Keratinocyte (primary cell): Measurements from ENCODE around the gene CABP2. TPM values are rescaled to one million over a fixed set of nuclear protein-coding genes. Genes with fewer than 3 reads are reported as not detected.
"Not testable (repeated sequence)": the region's sequence is repeated elsewhere in the genome, so short reads cannot be mapped to it uniquely, and the experiment has no call there.

Source experiments
- DNase-seq: peaks from one replicate; pipeline ENCODE4 v3.0.0-alpha.2; 2011; ENCODE audit warnings: low read depth, missing footprints, low spot score
- FAIRE-seq: peaks from 2 replicates; lab custom pipeline; 2011; peaks lifted over from hg19 to GRCh38; lab: Jason Lieb, UNC
- H2AFZ ChIP-seq: 2 replicates; pipeline ENCODE4 v1.6.0; 2012; ENCODE audit warnings: low read length, control low read depth, inconsistent platforms; ENCODE audit not compliant: control insufficient read depth
- H3K27ac ChIP-seq: 2 replicates; pipeline ENCODE4 v1.5.1; 2011; ENCODE audit warnings: low read length; ENCODE audit not compliant: control insufficient read depth, insufficient read depth
- H3K27me3 ChIP-seq: 3 replicates; pipeline ENCODE4 v1.6.0; 2011; ENCODE audit warnings: low read length; ENCODE audit not compliant: control insufficient read depth, insufficient read depth; ENCODE audit errors: extremely low read depth
- H3K36me3 ChIP-seq, 2 experiments: 2 replicates in 1 of 2; 3 replicates in 1 of 2; pipeline ENCODE4 v1.5.1; 2011; ENCODE audit warnings: low read length in 2 of 2, mild to moderate bottlenecking in 1 of 2; ENCODE audit not compliant: control insufficient read depth in 2 of 2, insufficient read depth in 2 of 2; ENCODE audit errors: extremely low read depth in 1 of 2
- H3K4me1 ChIP-seq: 3 replicates; pipeline ENCODE4 v1.5.1; 2011; ENCODE audit warnings: low read length; ENCODE audit not compliant: control insufficient read depth, insufficient read depth; ENCODE audit errors: extremely low read depth
- H3K4me2 ChIP-seq: 3 replicates; pipeline ENCODE4 v1.6.0; 2011; ENCODE audit warnings: low read depth, low read length; ENCODE audit not compliant: control insufficient read depth, insufficient read depth; ENCODE audit errors: extremely low read depth
- H3K4me3 ChIP-seq, 3 experiments: fragments of 200-600 bp in 1 of 3; sonication (generic) in 1 of 3; 2 replicates in 2 of 3; 3 replicates in 1 of 3; pipeline ENCODE4 v1.5.1; 2011 to 2016; ENCODE audit warnings: low read length in 3 of 3, mild to moderate bottlenecking in 3 of 3, control low read depth in 2 of 3, inconsistent platforms in 1 of 3, low read depth in 1 of 3, mixed read lengths in 1 of 3, mixed run types in 1 of 3, moderate library complexity in 1 of 3; ENCODE audit not compliant: control insufficient read depth in 2 of 3, insufficient read depth in 2 of 3; ENCODE audit errors: extremely low read depth in 1 of 3
- H3K79me2 ChIP-seq: 2 replicates; pipeline ENCODE4 v1.6.0; 2012; ENCODE audit warnings: low read length; ENCODE audit not compliant: control insufficient read depth, insufficient read depth
- H3K9ac ChIP-seq: 3 replicates; pipeline ENCODE4 v1.6.0; 2011; ENCODE audit warnings: low read length; ENCODE audit not compliant: control insufficient read depth, insufficient read depth; ENCODE audit errors: extremely low read depth
- H3K9me1 ChIP-seq: 3 replicates; pipeline ENCODE4 v1.6.0; 2011; ENCODE audit warnings: low read length; ENCODE audit not compliant: control insufficient read depth, insufficient read depth; ENCODE audit errors: extremely low read depth
- H3K9me3 ChIP-seq: 2 replicates; pipeline ENCODE4 v1.5.1; 2012; ENCODE audit warnings: low read depth, low read length; ENCODE audit not compliant: control insufficient read depth
- H4K20me1 ChIP-seq: 3 replicates; pipeline ENCODE4 v1.6.0; 2011; ENCODE audit warnings: low read length; ENCODE audit not compliant: control insufficient read depth, insufficient read depth; ENCODE audit errors: extremely low read depth
- CTCF ChIP-seq, 3 experiments: IDR thresholded peaks in 1 of 3; conservative IDR thresholded peaks in 1 of 3; optimal IDR thresholded peaks in 1 of 3; 2 replicates in 2 of 3; 3 replicates in 1 of 3; pipeline versions ENCODE3 to v1.5.1; 2011; ENCODE audit warnings: low read length in 3 of 3, mild to moderate bottlenecking in 3 of 3, moderate library complexity in 2 of 3, control low read depth in 1 of 3, inconsistent platforms in 1 of 3; ENCODE audit not compliant: insufficient read depth in 2 of 3; ENCODE audit errors: extremely low read depth in 1 of 3
- EZH2 ChIP-seq: IDR thresholded peaks from one replicate; pipeline ENCODE4 v1.6.1; 2012; ENCODE audit warnings: inconsistent platforms, mild to moderate bottlenecking, low read length, moderate library complexity
- dilution Hi-C: fragments of 300-500 bp; cut with MboI; formaldehyde crosslinking; loops from one replicate; pipeline ENCODE4 v1.7.0; 2020; ENCODE audit warnings: low sequenced_read_pairs; ENCODE audit not compliant: extremely low pct_ligation_motif_present
- polyA plus RNA-seq, 5 experiments: library from polyadenylated mRNA; depleted of rRNA in 3 of 5; stranded (reverse) in 3 of 5; stranded (forward) in 1 of 5; unstranded in 1 of 5; fragments of >200 nt; gene quantifications; 1 replicate in 1 of 5; 2 replicates in 3 of 5; 3 replicates in 1 of 5; pipeline versions ENCODE4 v1.2.1 to v1.2.3, GENCODE V29; 2011 to 2012; ENCODE audit warnings: missing spikeins in 2 of 5, low read depth in 1 of 5, low replicate concordance in 1 of 5

The CABP2 gene
- polyA plus RNA-seq, 1 donor (not counting 4 experiments of a cell fraction or from before 2014, with no cell fraction given): not detected

- H3K9me1 ChIP-seq, H3K4me3 ChIP-seq, H3K79me2 ChIP-seq, FAIRE-seq, H3K36me3 ChIP-seq, DNase-seq, dilution Hi-C loops, H3K27ac ChIP-seq, H3K4me1 ChIP-seq, H4K20me1 ChIP-seq, H3K9me3 ChIP-seq, H3K27me3 ChIP-seq, H3K4me2 ChIP-seq, H2AFZ ChIP-seq, H3K9ac ChIP-seq: not testable (repeated sequence)
Measured at GRCh38 chr11:67476692-67477091, 46.6 kb downstream of the CABP2 start.

DNA sequence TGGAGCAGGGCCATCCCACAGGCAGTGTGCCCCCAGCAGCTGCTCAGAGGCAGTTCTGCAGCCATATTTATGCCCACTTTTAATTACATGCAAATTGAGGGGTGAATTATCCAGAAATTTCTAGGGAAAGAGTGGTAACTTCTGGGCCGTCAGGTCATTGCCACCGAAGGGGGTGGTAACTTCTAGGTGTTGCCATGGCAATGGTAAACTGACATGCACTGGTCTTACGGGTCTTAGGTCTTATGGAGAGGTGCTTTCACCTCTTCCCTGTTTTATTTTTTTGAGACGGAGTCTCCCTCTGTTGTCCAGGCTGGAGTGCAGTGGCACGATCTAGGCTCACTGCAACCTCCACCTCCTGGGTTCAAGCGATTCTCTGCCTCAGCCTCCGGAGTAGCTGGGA, 50.4 kb downstream of the CABP2 start:
- Histone ChIP-seq H3K4me1 (peaks cover under 1% of the 10 kb centered on the region), H2AFZ (no peak overlapping the region), H3K4me2 (no peak overlapping the region), H3K27me3 (no peaks in the 10 kb centered on the region), H3K36me3 (no peaks in the 10 kb centered on the region), H4K20me1 (no peaks in the 10 kb centered on the region), H3K27ac (no peak overlapping the region), H3K9me1 (no peaks in the 10 kb centered on the region), H3K79me2 (no peaks in the 10 kb centered on the region), H3K9me3 (no peaks in the 10 kb centered on the region), H3K4me3 (no peak overlapping the region), H3K9ac (no peak overlapping the region)
- FAIRE-seq: no peak
- TF ChIP-seq CTCF (optimal IDR thresholded peaks at IDR 0.05 in 1 of 3, IDR thresholded peaks at IDR 0.05 in 1 of 3, conservative IDR thresholded peaks at IDR 0.05 in 1 of 3; ENCODE audit: extremely low read depth in 1 of 3, insufficient read depth in 2 of 3, low read length in 3 of 3) (no peak), EZH2 (no peak)
- DNase-seq: no peak
- dilution Hi-C loops: no loop called here

DNA sequence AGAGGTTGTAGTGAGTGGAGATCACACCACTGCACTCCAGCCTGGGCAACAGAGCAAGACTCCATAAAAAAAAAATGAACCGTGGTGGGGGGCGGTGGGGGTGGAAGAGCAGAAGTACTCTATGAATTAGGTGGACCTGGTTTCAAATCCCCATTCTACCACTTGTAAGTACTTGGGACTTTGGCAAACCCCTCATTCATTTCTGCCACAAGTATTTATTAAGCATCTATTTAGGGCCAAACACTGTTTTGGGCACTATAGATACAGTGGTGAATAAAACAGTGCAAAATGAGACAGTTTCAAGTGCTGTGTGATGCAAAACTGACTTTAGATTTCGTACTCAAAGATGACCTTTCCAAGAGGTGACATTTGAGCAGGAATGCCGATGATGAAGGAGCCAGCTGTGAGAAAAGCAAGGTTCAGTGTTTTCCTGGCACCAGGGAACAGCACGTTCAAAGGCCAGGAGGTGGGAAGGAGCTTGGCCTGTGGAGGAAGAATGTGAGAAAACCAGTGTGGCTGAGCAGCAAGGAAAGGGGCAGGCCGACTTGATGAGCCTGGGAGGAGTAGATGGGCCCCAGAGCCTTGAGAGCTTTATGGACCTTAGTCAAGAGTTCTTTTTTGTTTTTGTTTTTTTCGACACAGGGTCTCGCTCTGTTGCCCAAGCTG, 52.8 kb downstream of the CABP2 start:
- TF ChIP-seq CTCF (optimal IDR thresholded peaks at IDR 0.05 in 1 of 3, IDR thresholded peaks at IDR 0.05 in 1 of 3, conservative IDR thresholded peaks at IDR 0.05 in 1 of 3; ENCODE audit: extremely low read depth in 1 of 3, insufficient read depth in 2 of 3, low read length in 3 of 3) (no peak), EZH2 (no peak)
- DNase-seq (no peak), FAIRE-seq (no peak)
- H3K9me3 ChIP-seq: no peaks in the 10 kb centered on the region
- no peak overlapping the region for H3K4me2 ChIP-seq
- H3K4me3 ChIP-seq: no peak overlapping the region
- no peak overlapping the region for H3K27ac ChIP-seq
- H3K36me3 ChIP-seq: peaks cover 0 to 5% of the 10 kb centered on the region in 2 experiments
- no peaks in the 10 kb centered on the region for H3K27me3 ChIP-seq
- no peak overlapping the region for H3K9ac ChIP-seq
- no peaks in the 10 kb centered on the region for H3K79me2 ChIP-seq
- H3K9me1 ChIP-seq: no peaks in the 10 kb centered on the region
- dilution Hi-C loops: no loop called here
- H4K20me1 ChIP-seq: no peaks in the 10 kb centered on the region
- H3K4me1 ChIP-seq: peaks cover 6% of the 10 kb centered on the region
- H2AFZ ChIP-seq: no peak overlapping the region
